Activated effector memory CD4-positive, alpha-beta T cell treated with anti-CD3 and anti-CD28 coated beads, Interleukin-2, amount 50 U/mL, for 16 hours (primary cell): Measurements from ENCODE around the gene KIFBP.

Experiments used
- DNase-seq: peaks from one replicate; pipeline ENCODE4 v3.0.0-alpha.2; 2020

KIFBP gene

GRCh38 chr10:69051710-69052487 lies 63.3 kb downstream of the KIFBP start:
- DNase-seq, result no peak

GRCh38 chr10:69052736-69053135 lies 64.1 kb downstream of the KIFBP start:
- no peak for DNase-seq

GRCh38 chr10:69055241-69055640 lies 66.6 kb downstream of the KIFBP start:
- DNase-seq, result no peak

- DNase-seq, result no peak
Observed at GRCh38 chr10:69056129-69056528, 67.5 kb downstream of the KIFBP start.

GRCh38 chr10:69056536-69057260 lies 68.1 kb downstream of the KIFBP start:
- no peak for DNase-seq

- DNase-seq, result no peak
Observed at GRCh38 chr10:69057261-69057950, 68.8 kb downstream of the KIFBP start.

GRCh38 chr10:69057951-69058297 lies 69.3 kb downstream of the KIFBP start:
- DNase-seq, result no peak

GRCh38 chr10:69060127-69060798 lies 71.7 kb downstream of the KIFBP start:
- no peak for DNase-seq

GRCh38 chr10:69061305-69062161 lies 72.9 kb downstream of the KIFBP start:
- peak; percentile 75 for DNase-seq

- DNase-seq, result no peak
Observed at GRCh38 chr10:69062901-69063300, 74.3 kb downstream of the KIFBP start.

GRCh38 chr10:69064762-69065328 lies 76.2 kb downstream of the KIFBP start:
- DNase-seq, result no peak

- peak; percentile 76 for DNase-seq
Observed at GRCh38 chr10:69065406-69066361, 77.1 kb downstream of the KIFBP start.
